HepG2 (cell line): ENCODE data around the gene GPR137. TPM values are rescaled to one million over a fixed set of nuclear protein-coding genes. Genes with fewer than 3 reads are reported as not detected.

Experiments
- HNRNPL ChIP-seq: fragments of 200-400 bp; formaldehyde crosslinking; IDR thresholded peaks from 2 replicates; pipeline ENCODE4 v1.6.1; 2017; ENCODE audit warnings: mild to moderate bottlenecking, low read depth, low read length
- KDM5B ChIP-seq: sonication (generic); formaldehyde crosslinking; IDR thresholded peaks from 2 replicates; pipeline ENCODE4 v1.4.0; 2020; ENCODE audit warnings: missing genetic modification reagents, mild to moderate bottlenecking, borderline replicate concordance
- STAG1 ChIP-seq: sonication (generic); formaldehyde crosslinking; IDR thresholded peaks from 2 replicates; pipeline ENCODE4 v1.4.0; 2020; ENCODE audit warnings: missing genetic modification reagents
- TBX2 ChIP-seq: sonication (generic); formaldehyde crosslinking; IDR thresholded peaks from 2 replicates; pipeline ENCODE4 v1.5.0; 2020; ENCODE audit warnings: missing genetic modification reagents, mild to moderate bottlenecking, borderline replicate concordance
- ZNF44 ChIP-seq: sonication (generic); formaldehyde crosslinking; IDR thresholded peaks from 2 replicates; pipeline ENCODE4 v1.5.1; 2020; ENCODE audit warnings: mild to moderate bottlenecking, missing genetic modification reagents
- polyA plus RNA-seq, 8 experiments: library from polyadenylated mRNA; depleted of rRNA in 3 of 8; stranded (reverse) in 7 of 8; unstranded in 1 of 8; fragments of >200 nt; fragmentation: Illumina TruSeq in 4 of 8; extraction: Trizol in 4 of 8; gene quantifications; 2 replicates each; pipeline versions ENCODE4 v1.2.1 to v1.2.3, GENCODE V29; 2011 to 2016; ENCODE audit warnings: low read depth in 4 of 8, missing spikeins in 1 of 8, mixed read lengths in 1 of 8; ENCODE audit not compliant: insufficient read depth in 1 of 8
- total RNA-seq, 5 experiments: library from RNA; depleted of rRNA; stranded (reverse); fragments of >200 nt; fragmentation: Illumina TruSeq; extraction: Trizol; gene quantifications; 2 replicates each; pipeline ENCODE4 v1.2.3, GENCODE V29; 2016; ENCODE audit warnings: low read depth in 1 of 5
- TF ChIP-seq, protein P1 (sequence below): sonication (generic); formaldehyde crosslinking; IDR thresholded peaks from 2 replicates; pipeline ENCODE4; 2020; ENCODE audit warnings: missing genetic modification reagents, mild to moderate bottlenecking, borderline replicate concordance
- TF ChIP-seq, protein P2 (sequence below): sonication (generic); formaldehyde crosslinking; IDR thresholded peaks from 2 replicates; pipeline ENCODE4 v1.4.0; 2020; ENCODE audit warnings: mild to moderate bottlenecking, missing genetic modification reagents
- TF ChIP-seq, protein P3 (sequence below): sonication (generic); formaldehyde crosslinking; IDR thresholded peaks from 2 replicates; pipeline ENCODE4 v1.4.0; 2020; ENCODE audit warnings: mild to moderate bottlenecking, missing genetic modification reagents
- TF ChIP-seq, protein P4 (sequence below): sonication (generic); formaldehyde crosslinking; IDR thresholded peaks from 2 replicates; pipeline ENCODE4 v1.5.1; 2020; ENCODE audit warnings: missing genetic modification reagents, mild to moderate bottlenecking, borderline replicate concordance

GPR137 gene
- total and polyA plus RNA-seq, 2 of the 13 experiments (the other 11 are each of a cell fraction or from before 2014, with no cell fraction given) = 8.5 to 13.2 TPM

DNA sequence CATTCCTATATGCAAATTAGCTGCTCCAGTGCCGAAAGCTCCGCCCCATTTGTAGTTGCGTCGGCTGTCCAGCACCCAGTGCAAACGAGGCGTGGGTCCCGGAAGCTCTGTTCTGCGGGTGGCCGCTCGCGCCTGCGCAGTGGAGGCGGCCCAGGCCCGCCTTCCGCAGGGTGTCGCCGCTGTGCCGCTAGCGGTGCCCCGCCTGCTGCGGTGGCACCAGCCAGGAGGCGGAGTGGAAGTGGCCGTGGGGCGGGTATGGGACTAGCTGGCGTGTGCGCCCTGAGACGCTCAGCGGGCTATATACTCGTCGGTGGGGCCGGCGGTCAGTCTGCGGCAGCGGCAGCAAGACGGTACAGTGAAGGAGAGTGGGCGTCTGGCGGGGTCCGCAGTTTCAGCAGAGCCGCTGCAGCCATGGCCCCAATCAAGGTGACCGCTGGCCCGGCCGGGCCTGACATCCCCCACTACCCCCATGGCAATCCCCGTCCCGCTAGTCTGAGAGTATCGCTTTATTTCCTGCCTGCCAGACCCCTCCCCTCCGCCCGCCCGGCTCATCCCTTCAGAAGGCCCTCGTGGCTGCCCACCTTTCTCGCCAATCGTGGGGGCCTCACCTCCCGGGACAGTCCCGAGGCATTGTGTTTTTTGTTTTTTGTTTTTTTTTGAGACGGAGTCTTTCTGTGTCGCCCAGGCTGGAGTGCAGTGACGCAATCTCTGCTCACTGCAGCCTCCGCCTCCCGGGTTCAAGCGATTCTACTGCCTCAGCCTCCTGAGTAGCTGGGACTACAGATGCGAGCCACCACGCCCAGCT, 32.5 kb downstream of the GPR137 start, which contains the start of gene PRDX5 (continued):
- TF ChIP-seq KDM5B (peak; percentile 46), HNRNPL (peak; percentile 69; the same call in 1 of the 2 replicates), STAG1 (CRISPR knock-in tag) (peak; percentile 65), ZNF44 (CRISPR knock-in tag) (no peak; the same call in none of the 2 replicates), TBX2 (peak; percentile 66)
- TF ChIP-seq, protein P1, sequence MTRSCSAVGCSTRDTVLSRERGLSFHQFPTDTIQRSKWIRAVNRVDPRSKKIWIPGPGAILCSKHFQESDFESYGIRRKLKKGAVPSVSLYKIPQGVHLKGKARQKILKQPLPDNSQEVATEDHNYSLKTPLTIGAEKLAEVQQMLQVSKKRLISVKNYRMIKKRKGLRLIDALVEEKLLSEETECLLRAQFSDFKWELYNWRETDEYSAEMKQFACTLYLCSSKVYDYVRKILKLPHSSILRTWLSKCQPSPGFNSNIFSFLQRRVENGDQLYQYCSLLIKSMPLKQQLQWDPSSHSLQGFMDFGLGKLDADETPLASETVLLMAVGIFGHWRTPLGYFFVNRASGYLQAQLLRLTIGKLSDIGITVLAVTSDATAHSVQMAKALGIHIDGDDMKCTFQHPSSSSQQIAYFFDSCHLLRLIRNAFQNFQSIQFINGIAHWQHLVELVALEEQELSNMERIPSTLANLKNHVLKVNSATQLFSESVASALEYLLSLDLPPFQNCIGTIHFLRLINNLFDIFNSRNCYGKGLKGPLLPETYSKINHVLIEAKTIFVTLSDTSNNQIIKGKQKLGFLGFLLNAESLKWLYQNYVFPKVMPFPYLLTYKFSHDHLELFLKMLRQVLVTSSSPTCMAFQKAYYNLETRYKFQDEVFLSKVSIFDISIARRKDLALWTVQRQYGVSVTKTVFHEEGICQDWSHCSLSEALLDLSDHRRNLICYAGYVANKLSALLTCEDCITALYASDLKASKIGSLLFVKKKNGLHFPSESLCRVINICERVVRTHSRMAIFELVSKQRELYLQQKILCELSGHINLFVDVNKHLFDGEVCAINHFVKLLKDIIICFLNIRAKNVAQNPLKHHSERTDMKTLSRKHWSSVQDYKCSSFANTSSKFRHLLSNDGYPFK (CRISPR knock-in tag) = no peak; the same call in 1 of the 2 replicates
- TF ChIP-seq, protein P2, sequence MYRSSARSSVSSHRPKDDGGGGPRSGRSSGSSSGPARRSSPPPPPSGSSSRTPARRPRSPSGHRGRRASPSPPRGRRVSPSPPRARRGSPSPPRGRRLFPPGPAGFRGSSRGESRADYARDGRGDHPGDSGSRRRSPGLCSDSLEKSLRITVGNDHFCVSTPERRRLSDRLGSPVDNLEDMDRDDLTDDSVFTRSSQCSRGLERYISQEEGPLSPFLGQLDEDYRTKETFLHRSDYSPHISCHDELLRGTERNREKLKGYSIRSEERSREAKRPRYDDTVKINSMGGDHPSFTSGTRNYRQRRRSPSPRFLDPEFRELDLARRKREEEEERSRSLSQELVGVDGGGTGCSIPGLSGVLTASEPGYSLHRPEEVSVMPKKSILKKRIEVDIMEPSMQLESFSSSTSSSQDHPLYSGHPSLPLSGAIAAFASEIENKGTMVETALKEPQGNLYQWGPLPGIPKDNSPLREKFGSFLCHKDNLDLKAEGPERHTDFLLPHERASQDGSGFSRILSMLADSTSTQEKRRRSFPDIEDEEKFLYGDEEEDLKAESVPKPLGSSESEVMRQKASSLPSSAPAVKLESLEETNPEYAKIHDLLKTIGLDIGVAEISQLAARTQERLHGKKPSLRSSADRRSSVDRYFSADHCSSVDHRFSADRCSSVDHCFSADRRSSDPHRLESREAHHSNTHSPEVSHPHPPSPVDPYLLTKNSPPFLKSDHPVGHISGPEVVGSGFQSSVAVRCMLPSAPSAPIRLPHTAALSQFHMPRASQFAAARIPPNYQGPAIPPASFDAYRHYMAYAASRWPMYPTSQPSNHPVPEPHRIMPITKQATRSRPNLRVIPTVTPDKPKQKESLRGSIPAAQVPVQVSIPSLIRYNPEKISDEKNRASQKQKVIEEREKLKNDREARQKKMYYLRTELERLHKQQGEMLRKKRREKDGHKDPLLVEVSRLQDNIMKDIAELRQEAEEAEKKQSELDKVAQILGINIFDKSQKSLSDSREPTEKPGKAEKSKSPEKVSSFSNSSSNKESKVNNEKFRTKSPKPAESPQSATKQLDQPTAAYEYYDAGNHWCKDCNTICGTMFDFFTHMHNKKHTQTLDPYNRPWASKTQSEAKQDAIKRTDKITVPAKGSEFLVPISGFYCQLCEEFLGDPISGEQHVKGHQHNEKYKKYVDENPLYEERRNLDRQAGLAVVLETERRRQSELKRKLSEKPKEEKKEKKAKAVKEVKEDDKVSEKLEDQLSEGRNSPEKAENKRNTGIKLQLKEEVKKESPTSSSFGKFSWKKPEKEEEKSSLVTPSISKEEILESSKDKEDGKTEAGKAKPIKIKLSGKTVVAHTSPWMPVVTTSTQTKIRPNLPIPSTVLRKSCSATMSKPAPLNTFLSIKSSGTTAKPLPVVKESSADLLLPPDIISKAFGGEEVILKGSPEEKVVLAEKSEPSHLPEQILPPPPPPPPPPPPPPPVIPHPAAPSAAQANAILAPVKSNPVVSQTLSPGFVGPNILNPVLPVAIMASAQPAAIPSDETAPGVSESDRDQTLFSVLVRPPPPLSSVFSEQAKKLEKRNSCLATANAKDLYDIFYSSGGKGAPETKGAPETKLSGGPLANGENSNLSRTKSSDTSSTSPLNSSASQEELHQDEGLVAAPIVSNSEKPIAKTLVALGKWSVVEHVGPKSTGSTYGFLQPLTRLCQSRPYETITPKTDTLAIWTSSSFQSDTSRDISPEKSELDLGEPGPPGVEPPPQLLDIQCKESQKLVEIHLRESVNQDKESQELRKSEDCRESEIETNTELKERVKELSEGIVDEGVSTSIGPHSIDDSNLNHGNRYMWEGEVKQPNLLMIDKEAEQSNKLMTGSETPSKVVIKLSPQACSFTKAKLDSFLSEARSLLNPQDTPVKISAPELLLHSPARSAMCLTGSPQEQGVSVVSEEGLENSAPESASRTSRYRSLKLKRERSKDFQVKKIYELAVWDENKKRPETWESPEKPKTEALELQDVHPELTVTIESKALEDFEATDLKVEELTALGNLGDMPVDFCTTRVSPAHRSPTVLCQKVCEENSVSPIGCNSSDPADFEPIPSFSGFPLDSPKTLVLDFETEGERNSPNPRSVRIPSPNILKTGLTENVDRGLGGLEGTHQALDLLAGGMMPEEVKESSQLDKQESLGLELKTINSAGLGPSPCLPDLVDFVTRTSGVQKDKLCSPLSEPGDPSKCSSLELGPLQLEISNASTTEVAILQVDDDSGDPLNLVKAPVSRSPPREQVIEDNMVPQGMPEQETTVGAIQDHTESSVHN (CRISPR knock-in tag) = peak; percentile 95
- TF ChIP-seq, protein P3, sequence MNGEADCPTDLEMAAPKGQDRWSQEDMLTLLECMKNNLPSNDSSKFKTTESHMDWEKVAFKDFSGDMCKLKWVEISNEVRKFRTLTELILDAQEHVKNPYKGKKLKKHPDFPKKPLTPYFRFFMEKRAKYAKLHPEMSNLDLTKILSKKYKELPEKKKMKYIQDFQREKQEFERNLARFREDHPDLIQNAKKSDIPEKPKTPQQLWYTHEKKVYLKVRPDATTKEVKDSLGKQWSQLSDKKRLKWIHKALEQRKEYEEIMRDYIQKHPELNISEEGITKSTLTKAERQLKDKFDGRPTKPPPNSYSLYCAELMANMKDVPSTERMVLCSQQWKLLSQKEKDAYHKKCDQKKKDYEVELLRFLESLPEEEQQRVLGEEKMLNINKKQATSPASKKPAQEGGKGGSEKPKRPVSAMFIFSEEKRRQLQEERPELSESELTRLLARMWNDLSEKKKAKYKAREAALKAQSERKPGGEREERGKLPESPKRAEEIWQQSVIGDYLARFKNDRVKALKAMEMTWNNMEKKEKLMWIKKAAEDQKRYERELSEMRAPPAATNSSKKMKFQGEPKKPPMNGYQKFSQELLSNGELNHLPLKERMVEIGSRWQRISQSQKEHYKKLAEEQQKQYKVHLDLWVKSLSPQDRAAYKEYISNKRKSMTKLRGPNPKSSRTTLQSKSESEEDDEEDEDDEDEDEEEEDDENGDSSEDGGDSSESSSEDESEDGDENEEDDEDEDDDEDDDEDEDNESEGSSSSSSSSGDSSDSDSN = peak; percentile 76
- TF ChIP-seq, protein P4, sequence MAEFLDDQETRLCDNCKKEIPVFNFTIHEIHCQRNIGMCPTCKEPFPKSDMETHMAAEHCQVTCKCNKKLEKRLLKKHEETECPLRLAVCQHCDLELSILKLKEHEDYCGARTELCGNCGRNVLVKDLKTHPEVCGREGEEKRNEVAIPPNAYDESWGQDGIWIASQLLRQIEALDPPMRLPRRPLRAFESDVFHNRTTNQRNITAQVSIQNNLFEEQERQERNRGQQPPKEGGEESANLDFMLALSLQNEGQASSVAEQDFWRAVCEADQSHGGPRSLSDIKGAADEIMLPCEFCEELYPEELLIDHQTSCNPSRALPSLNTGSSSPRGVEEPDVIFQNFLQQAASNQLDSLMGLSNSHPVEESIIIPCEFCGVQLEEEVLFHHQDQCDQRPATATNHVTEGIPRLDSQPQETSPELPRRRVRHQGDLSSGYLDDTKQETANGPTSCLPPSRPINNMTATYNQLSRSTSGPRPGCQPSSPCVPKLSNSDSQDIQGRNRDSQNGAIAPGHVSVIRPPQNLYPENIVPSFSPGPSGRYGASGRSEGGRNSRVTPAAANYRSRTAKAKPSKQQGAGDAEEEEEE = 0 out of 2 replicates have a peak, but pooled peaks have one; percentile 53
